GM19025 (cell line): ENCODE data around the gene C13orf46.
"Not testable (repeated sequence)": the region's sequence is repeated elsewhere in the genome, so short reads cannot be mapped to it uniquely, and the experiment has no call there.

Source experiments
- ATAC-seq: cut with Tn5 transposase; IDR thresholded peaks from one replicate; pipeline ENCODE4 v1.9.1; 2021; ENCODE audit warnings: mild to moderate bottlenecking, low read depth, moderate library complexity; ENCODE audit not compliant: unreplicated experiment

C13orf46 gene

GRCh38 chr13:113914333-113915011, 59.4 kb downstream of the C13orf46 start:
- no peak for ATAC-seq

- ATAC-seq: not testable (repeated sequence)
Observed at GRCh38 chr13:113913838-113914237, 60.0 kb downstream of the C13orf46 start.

DNA sequence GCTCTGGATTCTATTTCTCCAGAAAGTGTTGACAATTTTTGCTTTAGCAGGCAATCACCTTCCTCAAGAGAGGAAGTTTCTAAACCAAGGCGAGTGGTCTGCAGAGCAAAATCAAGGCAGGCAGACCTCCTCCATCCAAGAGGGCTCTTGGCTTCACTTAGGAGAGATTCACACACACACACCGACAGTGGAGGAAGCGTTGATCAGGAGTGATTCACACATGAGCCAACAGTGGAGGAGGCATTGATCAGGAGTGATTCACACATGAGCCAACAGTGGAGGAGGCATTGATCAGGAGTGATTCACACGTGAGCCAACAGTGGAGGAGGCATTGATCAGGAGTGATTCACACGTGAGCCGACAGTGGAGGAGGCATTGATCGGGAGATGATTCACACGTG, 60.5 kb downstream of the C13orf46 start:
- ATAC-seq: not testable (repeated sequence)

GRCh38 chr13:113912596-113912995, 61.3 kb downstream of the C13orf46 start:
- no peak for ATAC-seq

DNA sequence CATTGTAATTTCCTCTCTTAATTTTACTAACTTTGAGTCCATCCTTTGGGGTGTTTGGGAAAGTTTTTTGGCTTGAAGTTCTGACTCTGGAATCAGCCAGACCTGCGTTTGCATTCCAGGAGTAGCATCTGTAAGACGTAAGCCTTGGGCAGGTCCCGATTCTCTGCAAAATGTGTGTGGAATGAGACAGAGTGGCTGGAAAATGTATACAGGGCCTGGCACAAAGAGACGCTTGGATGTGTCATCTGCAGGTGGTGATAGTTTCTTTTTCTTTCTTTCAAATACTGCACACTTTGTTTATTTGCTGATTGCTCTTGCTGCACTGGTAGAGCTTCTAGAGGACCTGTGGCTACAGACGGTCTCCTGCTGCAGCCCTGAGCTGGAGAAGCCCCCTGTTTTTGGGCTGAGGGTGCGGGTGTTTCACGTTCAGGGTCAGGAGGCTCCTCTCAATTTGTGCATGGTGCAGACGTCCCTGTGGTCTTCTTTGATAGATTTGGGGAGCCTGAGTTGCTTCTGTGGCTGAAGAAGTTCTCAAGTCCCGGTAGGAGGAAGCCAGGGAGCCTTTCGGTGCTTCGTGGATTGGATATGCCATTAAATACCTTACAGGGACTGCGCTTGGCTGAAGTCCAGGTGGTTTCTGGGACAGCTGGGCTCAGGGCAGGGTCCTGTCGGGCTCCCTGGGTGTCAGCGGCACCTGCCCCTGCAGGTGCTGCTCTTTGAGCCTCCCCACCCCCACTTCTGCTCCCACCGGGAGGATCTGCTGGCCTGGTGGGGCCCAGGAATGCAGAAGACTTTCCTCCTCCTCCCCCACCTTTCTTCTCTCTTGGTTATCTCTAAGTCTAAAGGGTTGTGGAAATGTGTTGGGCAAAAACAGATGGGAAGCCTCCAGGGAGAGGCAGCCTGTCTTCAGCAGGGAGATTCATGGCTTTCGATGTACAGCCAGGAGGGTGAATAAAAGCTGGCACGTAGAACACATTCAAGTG, 66.0 kb downstream of the C13orf46 start:
- ATAC-seq: no peak

DNA sequence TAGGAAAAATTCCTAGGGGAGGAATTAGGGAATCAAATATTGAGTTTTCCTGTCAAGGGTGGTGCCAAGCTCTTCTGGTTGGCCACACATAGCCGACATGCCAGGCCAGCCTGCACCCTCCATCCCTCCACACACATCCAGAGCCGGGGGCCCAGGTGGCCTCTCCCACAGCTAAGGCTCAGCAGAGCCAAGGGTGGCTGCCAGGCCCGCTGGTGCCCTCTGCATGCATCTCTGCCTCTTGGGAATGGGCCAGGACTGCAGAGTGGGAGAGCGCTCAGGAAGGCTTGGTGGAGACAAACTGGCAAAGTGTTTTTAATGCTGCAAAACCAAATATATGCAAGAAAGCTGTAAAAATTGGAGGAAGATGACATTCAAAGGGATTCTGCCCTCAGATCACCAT, 67.3 kb downstream of the C13orf46 start:
- ATAC-seq: no peak

DNA sequence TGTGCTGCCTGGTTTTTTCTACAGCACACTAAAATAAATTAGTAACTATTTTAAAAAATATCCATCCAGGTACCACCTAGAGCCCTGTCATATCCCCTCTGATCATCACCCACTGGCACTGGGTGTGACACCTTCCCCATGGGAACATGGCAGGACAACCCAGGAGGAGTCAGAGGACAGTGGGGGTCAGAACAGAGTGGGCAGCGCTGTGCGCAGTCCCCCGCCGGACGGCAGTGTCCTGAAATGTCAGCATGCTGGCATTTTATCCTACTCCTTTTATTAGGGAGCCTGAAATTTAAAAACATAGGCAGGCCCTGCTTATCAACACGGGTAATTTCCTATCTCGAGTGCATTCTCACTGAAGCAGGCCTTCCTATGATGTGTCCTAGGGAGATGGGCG, 67.9 kb downstream of the C13orf46 start:
- ATAC-seq: no peak

DNA sequence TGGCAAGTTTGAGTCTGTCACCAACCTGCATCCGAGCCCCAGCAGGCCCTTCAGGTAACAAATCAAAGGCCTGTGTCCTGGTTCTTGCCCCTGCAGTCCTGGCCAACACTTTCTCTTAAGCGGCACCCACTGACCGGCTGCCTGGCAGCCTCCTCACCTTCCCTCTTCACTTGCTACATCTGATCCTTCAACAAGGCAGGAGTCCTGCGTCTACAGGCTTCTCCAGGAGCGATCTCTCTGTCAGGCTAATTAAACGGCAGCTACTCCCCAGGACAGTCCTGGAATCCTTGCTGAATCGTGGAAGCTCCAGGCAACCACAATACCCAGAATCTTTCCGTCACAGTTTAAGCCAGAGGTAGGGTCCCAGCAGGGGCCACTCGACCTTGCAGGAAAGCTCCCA, 68.9 kb downstream of the C13orf46 start:
- no peak for ATAC-seq

DNA sequence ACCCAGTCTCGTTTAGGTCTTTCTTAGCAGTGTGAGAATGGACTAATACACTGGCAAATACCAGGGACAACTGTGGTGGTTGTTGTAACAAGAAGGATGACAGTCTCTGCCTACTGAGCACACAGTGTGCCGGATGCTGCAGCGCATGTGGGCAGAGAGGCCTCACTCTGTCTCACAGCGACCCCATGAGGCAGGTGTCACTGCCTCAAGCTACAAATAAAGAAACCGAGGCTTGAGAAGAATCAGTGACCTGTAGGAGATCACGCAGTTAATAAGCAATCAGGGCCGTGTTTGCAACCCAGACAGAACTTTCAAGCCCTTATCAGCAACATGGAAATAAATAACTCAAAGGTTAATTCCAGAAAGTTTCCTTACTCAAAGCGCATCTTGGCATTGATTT, 69.5 kb downstream of the C13orf46 start:
- ATAC-seq: no peak

DNA sequence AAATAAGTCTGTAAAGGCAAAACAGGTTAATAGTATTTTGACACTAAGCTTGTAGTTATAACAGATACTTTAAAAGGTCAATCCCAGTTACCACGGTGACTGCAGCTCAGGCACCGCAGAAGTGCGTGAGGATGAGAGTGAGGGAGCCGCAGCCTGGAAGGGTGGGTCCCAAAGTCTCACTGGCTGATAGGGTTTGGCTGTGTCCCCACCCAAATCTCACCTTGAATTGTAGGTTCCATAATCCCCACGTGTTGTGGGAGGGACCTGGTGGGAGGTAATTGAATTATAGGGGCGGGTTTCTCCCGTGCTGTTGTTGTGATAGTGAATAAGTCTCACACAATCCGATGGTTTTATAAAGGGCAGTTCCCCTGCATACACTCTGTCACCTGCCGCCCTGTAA, 70.0 kb downstream of the C13orf46 start:
- no peak for ATAC-seq
